GM18867 (cell line): ENCODE measurements around the gene ATCAY.
"Not testable (repeated sequence)": the region's sequence is repeated elsewhere in the genome, so short reads cannot be mapped to it uniquely, and the experiment has no call there.

Experiments
- ATAC-seq: cut with Tn5 transposase; IDR thresholded peaks from one replicate; pipeline ENCODE4 v1.9.1; 2021; ENCODE audit warnings: mild to moderate bottlenecking, moderate library complexity; ENCODE audit not compliant: unreplicated experiment

Gene ATCAY

GRCh38 chr19:3967983-3968382, 87.5 kb downstream of the ATCAY start:
- not testable (repeated sequence) for ATAC-seq

- no peak for ATAC-seq
Measured at GRCh38 chr19:3968556-3969434, 88.3 kb downstream of the ATCAY start.

GRCh38 chr19:3969435-3970312, 89.2 kb downstream of the ATCAY start:
- ATAC-seq = no peak

GRCh38 chr19:3970313-3970807, 89.9 kb downstream of the ATCAY start:
- no peak for ATAC-seq

GRCh38 chr19:3970808-3971598, 90.5 kb downstream of the ATCAY start, which contains the start of gene DAPK3:
Gene DAPK3 (minus strand): TSS chr19:3971099. CDS start chr19:3969735, 1,364 bp downstream.
- ATAC-seq = peak; percentile 87

GRCh38 chr19:3975144-3975543, 94.7 kb downstream of the ATCAY start:
- ATAC-seq = no peak

GRCh38 chr19:3975637-3976087, 95.2 kb downstream of the ATCAY start:
- ATAC-seq = no peak

GRCh38 chr19:3976495-3977241, 96.2 kb downstream of the ATCAY start:
- no peak for ATAC-seq
